Transverse colon (tissue), 3 donors: Measurements from ENCODE around the gene GALNT2.

ENCODE experiments used
- CTCF ChIP-seq, 5 experiments: fragments of 200-600 bp in 3 of 5; fragments of 450-650 bp in 2 of 5; sonication (generic) in 3 of 5; IDR thresholded peaks; 1 replicate in 2 of 5; 2 replicates in 3 of 5; pipeline ENCODE4 v1.5.1; 2016 to 2017; ENCODE audit warnings: antibody characterized with exemption in 5 of 5, inconsistent platforms in 3 of 5, mild to moderate bottlenecking in 2 of 5, moderate library complexity in 1 of 5
- EP300 ChIP-seq: sonication (generic); formaldehyde crosslinking; IDR thresholded peaks from one replicate; pipeline ENCODE4 v1.6.1; 2017; ENCODE audit warnings: antibody characterized with exemption, low read depth
- POLR2A ChIP-seq: fragments of 450-650 bp; IDR thresholded peaks from one replicate; pipeline ENCODE4 v1.6.1; 2016; ENCODE audit warnings: antibody characterized with exemption, mild to moderate bottlenecking, moderate library complexity

GRCh38 chr1:230187290-230187689 lies 120.3 kb downstream of the GALNT2 start:
- no peak for TF ChIP-seq CTCF (IDR thresholded peaks at IDR 0.05)
- no peak for TF ChIP-seq POLR2A
- TF ChIP-seq EP300 = no peak
